Stimulated activated CD4-positive, alpha-beta T cell treated with anti-CD3 and anti-CD28 coated beads, Interleukin-2, amount 100 ng/mL, for 24 hours (primary cell): ENCODE data around the gene SEMA3D.

Experiments used
- DNase-seq, 2 donors: peaks; one replicate each; pipeline ENCODE4 v3.0.0-alpha.2; 2020

Gene SEMA3D

DNA sequence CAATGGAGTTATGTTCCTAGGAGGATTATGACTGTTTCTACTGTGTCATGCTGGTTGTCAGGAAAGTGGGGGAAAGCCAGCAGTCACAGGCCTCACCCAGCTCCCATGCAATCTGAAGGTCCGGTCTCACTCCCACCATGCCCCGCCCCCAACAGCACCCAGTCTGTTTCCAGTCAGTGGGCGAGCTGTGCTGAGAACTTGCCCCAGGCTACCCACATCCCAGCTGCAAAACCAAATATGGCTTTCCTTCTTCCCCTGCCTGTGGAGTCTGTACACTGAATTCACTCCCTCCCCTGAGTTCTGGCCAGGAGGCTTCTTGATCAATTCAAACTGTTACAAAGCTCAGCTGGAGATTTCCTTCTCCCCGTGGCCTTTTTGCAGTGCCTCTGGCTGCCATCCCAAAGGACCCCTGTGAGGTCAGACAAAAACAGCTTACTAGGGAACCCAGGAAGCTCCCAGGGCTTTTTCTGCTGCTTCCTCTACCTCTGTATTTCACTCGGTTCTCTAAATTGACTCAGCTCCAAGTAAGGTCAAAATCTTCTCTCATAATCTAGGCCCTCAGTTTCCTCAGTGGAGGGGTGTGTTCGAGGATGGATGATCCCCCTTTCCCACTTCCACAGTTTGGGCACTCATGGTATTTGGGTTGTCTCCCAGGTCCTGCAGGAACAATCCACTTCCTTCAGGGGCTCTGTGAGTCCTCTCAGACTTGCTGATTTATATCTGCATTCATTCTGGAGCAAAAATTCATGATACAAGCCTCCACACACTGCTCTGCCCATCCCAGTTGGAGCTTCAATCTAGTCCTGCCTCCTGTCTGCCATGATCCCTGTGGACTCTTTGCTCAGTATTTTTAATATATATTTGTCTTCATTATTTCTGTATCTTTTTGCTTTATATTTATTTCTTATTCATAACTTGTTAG, 205.5 kb downstream of the SEMA3D start:
- DNase-seq: no peak

DNA sequence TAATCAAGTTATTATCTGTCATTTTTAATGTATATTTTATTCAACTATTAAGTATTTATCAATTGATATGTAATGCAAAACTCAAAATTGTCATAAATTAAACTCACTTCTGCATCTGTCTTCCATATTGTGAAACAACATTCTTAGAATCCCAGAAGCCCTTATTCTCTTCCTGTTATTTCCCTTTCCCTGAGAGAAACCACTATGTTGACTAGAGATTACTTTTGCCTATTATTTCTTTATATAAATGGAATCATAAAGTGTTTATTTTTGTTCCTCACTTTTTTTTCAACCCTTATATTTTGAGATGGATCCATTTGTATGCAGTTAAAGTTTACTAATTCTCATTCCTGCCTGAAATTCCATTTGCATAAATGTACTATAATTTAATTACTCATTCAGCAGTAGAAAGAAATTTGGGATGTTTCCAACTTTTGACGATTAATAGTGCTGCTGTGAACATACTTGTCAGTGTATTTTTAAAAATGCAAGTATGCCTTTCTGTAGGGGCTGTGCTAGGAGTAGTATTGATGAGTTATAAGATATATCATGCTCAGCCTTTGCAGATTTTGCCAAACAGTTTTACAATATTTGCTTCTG, 211.2 kb downstream of the SEMA3D start:
- DNase-seq: no peak

DNA sequence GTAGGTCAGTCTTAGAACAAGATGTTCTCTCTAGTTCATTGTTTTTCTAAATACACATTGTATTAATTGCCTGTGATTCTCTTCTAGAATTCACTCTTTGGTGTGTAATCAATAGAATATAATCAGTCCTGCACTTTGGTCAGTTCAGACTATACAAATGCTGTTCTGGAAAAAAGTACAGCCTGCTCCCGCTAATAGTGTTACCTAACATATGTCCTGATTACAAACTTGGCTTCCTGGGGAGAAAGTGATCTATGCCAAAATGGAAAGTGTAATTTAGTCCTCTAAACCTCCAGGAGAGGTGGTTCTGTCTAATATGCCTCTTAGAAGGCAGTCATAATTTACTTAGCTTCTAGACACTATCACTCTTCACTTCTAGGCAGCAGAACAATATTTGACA, 215.5 kb downstream of the SEMA3D start:
- no peak for DNase-seq

DNA sequence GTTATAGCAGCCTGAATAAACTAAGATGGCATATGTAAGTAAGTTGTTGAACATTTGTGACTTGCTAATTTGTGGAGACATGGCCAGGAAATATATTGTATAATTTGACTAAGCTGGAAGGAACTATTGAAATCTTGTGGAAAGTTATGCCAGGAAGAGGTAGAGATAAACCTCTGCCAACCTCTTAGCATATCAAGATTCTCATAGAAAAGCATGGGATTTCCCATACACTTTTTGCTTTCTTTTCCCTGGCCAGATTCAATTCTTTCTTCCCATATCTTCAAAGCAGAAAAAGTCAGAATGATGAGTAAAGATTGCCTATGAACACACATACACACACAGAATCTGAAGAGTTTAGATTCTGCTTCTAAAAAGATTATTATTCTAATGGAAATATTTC, 216.2 kb downstream of the SEMA3D start:
- DNase-seq: no peak

DNA sequence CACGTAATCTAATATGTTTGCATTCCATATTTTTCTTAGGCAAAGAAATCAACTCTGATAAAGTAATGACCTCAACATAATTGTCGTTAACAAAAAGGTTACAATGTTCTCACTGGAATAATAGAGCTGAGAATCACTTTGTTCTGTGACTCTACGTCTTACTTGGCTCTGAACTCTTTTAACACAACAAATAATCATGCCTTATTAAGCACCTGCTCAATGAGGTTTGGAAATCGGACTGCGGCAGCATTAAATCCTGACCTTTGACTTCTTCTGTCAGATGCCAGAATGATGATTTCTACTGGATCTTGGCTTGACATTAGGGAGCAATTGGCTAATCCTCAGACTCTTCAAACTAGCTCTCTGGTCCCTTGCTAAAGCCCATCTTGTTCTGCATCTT, 233.6 kb downstream of the SEMA3D start:
- DNase-seq: no peak

DNA sequence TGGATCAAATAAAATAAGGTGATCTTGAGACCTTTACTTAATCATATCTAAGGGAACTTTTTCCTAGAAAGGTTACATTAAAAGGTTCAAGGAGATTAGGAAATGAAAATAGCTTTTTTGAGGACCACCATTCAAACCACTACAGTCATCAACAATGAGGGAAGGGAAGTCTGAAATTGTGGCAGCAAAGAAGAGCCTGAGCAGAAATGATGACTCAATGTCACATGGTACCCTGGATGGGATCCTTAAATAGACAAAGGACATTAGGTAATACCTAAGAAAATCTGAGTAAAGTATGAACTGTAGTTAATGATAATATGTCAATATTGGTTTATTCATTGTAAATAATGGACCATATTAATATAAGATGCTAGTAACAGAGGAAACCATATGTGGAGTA, 236.0 kb downstream of the SEMA3D start:
- DNase-seq: no peak

DNA sequence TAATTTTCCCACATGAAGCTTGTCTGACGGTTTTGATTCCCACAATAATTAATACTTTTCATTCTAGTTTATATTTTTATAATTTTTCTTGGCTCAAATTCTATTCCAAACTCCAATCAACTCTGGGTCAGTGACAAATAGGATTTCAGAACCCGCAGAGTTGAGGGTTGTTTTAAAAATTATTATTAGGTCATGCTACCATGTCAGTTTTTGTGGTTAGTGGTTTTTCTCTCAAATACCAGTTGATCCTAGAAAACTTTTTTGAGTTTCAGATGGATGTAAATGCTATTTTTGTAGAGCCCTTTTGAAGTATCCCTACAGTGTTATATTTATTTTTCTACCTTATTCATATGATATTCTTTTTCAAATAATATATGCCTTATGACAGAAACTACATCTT, 237.4 kb downstream of the SEMA3D start:
- DNase-seq: no peak

DNA sequence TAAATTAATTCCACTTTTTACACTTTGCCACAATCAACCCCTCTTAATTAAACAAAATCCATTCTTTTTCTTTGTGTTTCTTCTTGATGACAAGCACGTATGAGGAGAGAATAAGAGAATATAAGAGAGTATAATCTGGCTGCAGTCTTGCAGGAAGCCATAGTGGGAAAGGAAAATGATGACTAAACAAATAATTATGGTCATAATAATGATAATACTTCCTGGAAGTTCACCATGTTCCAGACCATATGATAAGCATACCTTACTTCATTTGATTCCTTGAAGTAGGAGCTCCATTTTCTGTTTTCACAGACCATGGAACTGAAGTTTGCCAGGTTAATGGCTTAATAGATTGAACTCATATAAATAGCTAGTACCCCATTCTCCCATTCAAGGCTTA, 237.8 kb downstream of the SEMA3D start:
- DNase-seq: no peak

DNA sequence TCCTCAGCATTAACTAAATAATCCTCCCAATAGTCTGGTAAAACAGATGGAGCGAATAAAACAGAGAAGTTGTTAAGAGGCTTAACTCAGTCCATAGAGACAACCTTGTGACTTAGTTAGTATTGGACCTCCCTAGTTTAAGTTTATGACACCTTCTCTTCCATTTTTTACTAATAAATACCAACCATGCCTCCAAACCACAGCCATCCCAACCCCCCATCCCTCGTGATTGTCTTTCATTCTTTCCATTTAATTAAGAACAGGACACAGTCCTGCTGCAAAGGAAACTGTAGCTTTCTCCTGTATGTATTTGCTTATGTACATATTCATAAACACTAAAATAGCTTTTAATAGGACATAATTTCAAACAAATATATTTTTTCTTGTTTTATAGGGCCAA, 238.2 kb downstream of the SEMA3D start:
- DNase-seq: no peak

DNA sequence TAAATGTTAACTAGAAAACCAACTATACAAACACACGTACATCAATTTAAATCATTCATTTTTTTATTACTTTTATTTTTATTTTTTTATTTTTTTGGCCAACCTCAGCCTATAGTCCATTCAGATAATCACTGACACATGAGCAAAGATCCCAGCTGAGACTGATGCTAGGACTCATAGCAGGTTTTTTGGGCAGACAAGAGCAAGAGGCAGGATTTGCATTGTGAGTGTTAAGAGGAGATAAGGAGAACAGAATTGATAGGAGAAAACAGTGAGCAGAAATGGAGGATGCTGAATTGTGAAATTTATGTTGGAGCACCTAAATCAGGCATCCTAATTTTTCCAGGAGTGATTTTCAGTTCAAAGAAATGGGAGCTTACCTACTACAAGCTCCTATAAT, 240.3 kb downstream of the SEMA3D start:
- DNase-seq: no peak
